Kidney (tissue), 14 donors: ENCODE results near the gene LRRC4C. TPM values are rescaled to one million over a fixed set of nuclear protein-coding genes. Genes with fewer than 3 reads are reported as not detected.

ENCODE experiments used
- DNase-seq, 5 donors: peaks; one replicate each; pipeline ENCODE4 v3.0.0-alpha.2; 2013 to 2020
- FAIRE-seq: peaks from 2 replicates; lab custom pipeline; 2012; peaks lifted over from hg19 to GRCh38; lab: Jason Lieb, UNC
- H3K27ac ChIP-seq, 2 donors: one replicate each; pipeline ENCODE4 v1.7.0; 2013; ENCODE audit warnings: low read depth in 2 of 2, low read length in 2 of 2, inconsistent platforms in 1 of 2
- H3K27me3 ChIP-seq: one replicate; pipeline ENCODE4 v1.7.1; 2013; ENCODE audit warnings: low read length, inconsistent platforms; ENCODE audit not compliant: control insufficient read depth, insufficient read depth
- H3K36me3 ChIP-seq, 3 donors: one replicate each; pipeline versions ENCODE4 v1.7.0 to v1.7.1; 2013; ENCODE audit warnings: low read length in 3 of 3, control low read depth in 1 of 3, inconsistent platforms in 1 of 3; ENCODE audit not compliant: insufficient read depth in 3 of 3, control insufficient read depth in 2 of 3
- H3K4me1 ChIP-seq, 3 donors: one replicate each; pipeline versions ENCODE4 v1.7.0 to v1.7.1; 2013; ENCODE audit warnings: low read length in 3 of 3, inconsistent platforms in 1 of 3, low read depth in 1 of 3; ENCODE audit not compliant: control insufficient read depth in 2 of 3, insufficient read depth in 2 of 3
- H3K4me3 ChIP-seq, 3 donors: one replicate each; pipeline versions ENCODE4 v1.7.0 to v1.8.1; 2013; ENCODE audit warnings: low read length in 3 of 3, control low read depth in 1 of 3, inconsistent platforms in 1 of 3
- H3K9ac ChIP-seq, 3 donors: one replicate each; pipeline versions ENCODE4 v1.7.0 to v1.7.1; 2013; ENCODE audit warnings: low read length in 3 of 3, control low read depth in 1 of 3, inconsistent platforms in 1 of 3
- H3K9me3 ChIP-seq, 3 donors: one replicate each; pipeline versions ENCODE4 v1.7.0 to v1.7.1; 2013; ENCODE audit warnings: low read length in 3 of 3, control low read depth in 1 of 3, inconsistent platforms in 1 of 3; ENCODE audit not compliant: control insufficient read depth in 2 of 3, insufficient read depth in 1 of 3
- CTCF ChIP-seq: IDR thresholded peaks from 3 replicates; pipeline ENCODE4 v1.5.1; 2012; ENCODE audit warnings: mild to moderate bottlenecking, moderate library complexity, borderline replicate concordance; ENCODE audit not compliant: insufficient read depth; ENCODE audit errors: extremely low read depth
- intact Hi-C: fragments of 100-400 bp; cut with DNase I; formaldehyde crosslinking; loops from one replicate; pipeline ENCODE4 v1.11.1; 2022
- polyA plus RNA-seq: library from polyadenylated mRNA; stranded (reverse); fragments of 350-450 nt; fragmentation: Illumina TruSeq; extraction: RNeasy Lipid Tissue Mini Kit (QIAGEN cat#74804); gene quantifications from one replicate; pipeline ENCODE4 v1.2.3, GENCODE V29; 2014; ENCODE audit warnings: low read depth, low replicate concordance; ENCODE audit not compliant: insufficient read depth
- total RNA-seq: library from RNA; stranded (reverse); fragmentation: NEBNext Ultra II Directional; extraction: Animal tissue kit (Norgen Biotek cat#: 25700); gene quantifications from one replicate; pipeline ENCODE4 v1.2.1, GENCODE V29; 2021
- donor health status: control.
- donor health status: control.
- donor health status: control.
- donor health status: control.
- donor health status: control.
- donor health status: DM: yes; HTN: yes; CAD: no.
- donor health status: Normal renal cell carcinoma (clear cell type).

LRRC4C gene
- total and polyA plus RNA-seq, 2 donors from 2014 or later: 0.26 to 1.6 TPM

GRCh38 chr11:41404109-41404508 lies 55.3 kb downstream of the LRRC4C start:
- FAIRE-seq: no peak
- H3K9me3 ChIP-seq: no peaks in the 10 kb centered on the region
- H3K4me1 ChIP-seq: peaks cover 0 to 4% (median 0%) of the 10 kb centered on the region in 3 donors
- H3K4me3 ChIP-seq: no peak overlapping the region
- H3K36me3 ChIP-seq: no peaks in the 10 kb centered on the region
- H3K27me3 ChIP-seq: no peaks in the 10 kb centered on the region
- no peak overlapping the region for H3K9ac ChIP-seq
- no peak for TF ChIP-seq CTCF
- intact Hi-C loops: no loop called here
- H3K27ac ChIP-seq: no peak overlapping the region
- DNase-seq: no peak

- FAIRE-seq: no peak
- no peaks in the 10 kb centered on the region for H3K27me3 ChIP-seq
- no peaks in the 10 kb centered on the region for H3K9me3 ChIP-seq
- no peak overlapping the region for H3K9ac ChIP-seq
- H3K4me1 ChIP-seq: peaks cover 0 to 4% (median 0%) of the 10 kb centered on the region in 3 donors
- H3K27ac ChIP-seq: no peak overlapping the region
- H3K4me3 ChIP-seq: no peak overlapping the region
- no peak for TF ChIP-seq CTCF
- no peak for DNase-seq
- intact Hi-C loops: no loop called here
- H3K36me3 ChIP-seq: no peaks in the 10 kb centered on the region
These were observed 56.0 kb downstream of the LRRC4C start for GRCh38 chr11:41403458-41403857.

- H3K36me3 ChIP-seq: no peaks in the 10 kb centered on the region
- intact Hi-C loops: no loop called here
- no peak overlapping the region for H3K27ac ChIP-seq
- FAIRE-seq (no peak), DNase-seq (no peak)
- H3K9me3 ChIP-seq: no peaks in the 10 kb centered on the region
- no peak overlapping the region for H3K4me3 ChIP-seq
- no peaks in the 10 kb centered on the region for H3K27me3 ChIP-seq
- TF ChIP-seq CTCF: no peak
- H3K4me1 ChIP-seq: peaks cover 0 to 4% (median 0%) of the 10 kb centered on the region in 3 donors
- no peak overlapping the region for H3K9ac ChIP-seq
These were observed 58.6 kb downstream of the LRRC4C start for GRCh38 chr11:41400819-41401382.

GRCh38 chr11:41400124-41400523 lies 59.3 kb downstream of the LRRC4C start:
- intact Hi-C loops: no loop called here
- Histone ChIP-seq H3K9ac (no peak overlapping the region), H3K4me1 (peaks cover 0 to 4% (median 0%) of the 10 kb centered on the region in 3 donors), H3K27ac (no peak overlapping the region), H3K9me3 (no peaks in the 10 kb centered on the region), H3K36me3 (no peaks in the 10 kb centered on the region), H3K4me3 (no peak overlapping the region), H3K27me3 (no peaks in the 10 kb centered on the region)
- TF ChIP-seq CTCF: no peak
- DNase-seq (peak in 2 of 5 donors; percentile 34 to 49), FAIRE-seq (no peak)
